Fibroblast of skin of left biceps (primary cell): Measurements from ENCODE around the gene NNAT.

Experiments used
- DNase-seq, 2 experiments: peaks; one replicate each; pipeline ENCODE4 v3.0.0-alpha.2; 2013; ENCODE audit warnings: low read depth in 2 of 2

NNAT gene

GRCh38 chr20:37502654-37503053, 18.4 kb upstream of the NNAT start:
- DNase-seq: no peak

GRCh38 chr20:37503256-37503927, 17.7 kb upstream of the NNAT start:
- no peak for DNase-seq

GRCh38 chr20:37504404-37505096, 16.5 kb upstream of the NNAT start:
- no peak for DNase-seq

- no peak for DNase-seq
Observed at GRCh38 chr20:37505263-37506151, 15.5 kb upstream of the NNAT start.

- no peak for DNase-seq
Observed at GRCh38 chr20:37506152-37506725, 14.8 kb upstream of the NNAT start.

- DNase-seq: no peak
Observed at GRCh38 chr20:37510226-37510625, 10.8 kb upstream of the NNAT start.

GRCh38 chr20:37511610-37512275, 9.3 kb upstream of the NNAT start:
- DNase-seq: peak; percentile 71 to 75

GRCh38 chr20:37513779-37514359, 7.2 kb upstream of the NNAT start:
- DNase-seq: no peak

GRCh38 chr20:37515876-37516275, 5.2 kb upstream of the NNAT start:
- no peak for DNase-seq

- DNase-seq: peak; percentile 87
Observed at GRCh38 chr20:37516811-37517750, 4.0 kb upstream of the NNAT start.

- DNase-seq: no peak
Observed at GRCh38 chr20:37518059-37518458, 3.0 kb upstream of the NNAT start.

GRCh38 chr20:37518606-37519507, 2.2 kb upstream of the NNAT start:
- DNase-seq: no peak

GRCh38 chr20:37519508-37520418, 1.3 kb upstream of the NNAT start:
- DNase-seq: no peak

- DNase-seq: no peak
Observed at GRCh38 chr20:37520419-37520955, 563 bp upstream of the NNAT start.

GRCh38 chr20:37522260-37523011, 1.4 kb downstream of the NNAT start:
- DNase-seq: no peak

- DNase-seq: no peak
Observed at GRCh38 chr20:37523012-37523391, 2.0 kb downstream of the NNAT start.
